Activated T-cell treated with anti-CD3 and anti-CD28 coated beads, Interleukin-2, amount 50 U/mL, for 1 hour (primary cell): Measurements from ENCODE around the gene ASCC2.
"Not testable (repeated sequence)": the region's sequence is repeated elsewhere in the genome, so short reads cannot be mapped to it uniquely, and the experiment has no call there.

Source experiments
- DNase-seq: peaks from one replicate; pipeline ENCODE4 v3.0.0-alpha.2; 2020

ASCC2 gene

DNA sequence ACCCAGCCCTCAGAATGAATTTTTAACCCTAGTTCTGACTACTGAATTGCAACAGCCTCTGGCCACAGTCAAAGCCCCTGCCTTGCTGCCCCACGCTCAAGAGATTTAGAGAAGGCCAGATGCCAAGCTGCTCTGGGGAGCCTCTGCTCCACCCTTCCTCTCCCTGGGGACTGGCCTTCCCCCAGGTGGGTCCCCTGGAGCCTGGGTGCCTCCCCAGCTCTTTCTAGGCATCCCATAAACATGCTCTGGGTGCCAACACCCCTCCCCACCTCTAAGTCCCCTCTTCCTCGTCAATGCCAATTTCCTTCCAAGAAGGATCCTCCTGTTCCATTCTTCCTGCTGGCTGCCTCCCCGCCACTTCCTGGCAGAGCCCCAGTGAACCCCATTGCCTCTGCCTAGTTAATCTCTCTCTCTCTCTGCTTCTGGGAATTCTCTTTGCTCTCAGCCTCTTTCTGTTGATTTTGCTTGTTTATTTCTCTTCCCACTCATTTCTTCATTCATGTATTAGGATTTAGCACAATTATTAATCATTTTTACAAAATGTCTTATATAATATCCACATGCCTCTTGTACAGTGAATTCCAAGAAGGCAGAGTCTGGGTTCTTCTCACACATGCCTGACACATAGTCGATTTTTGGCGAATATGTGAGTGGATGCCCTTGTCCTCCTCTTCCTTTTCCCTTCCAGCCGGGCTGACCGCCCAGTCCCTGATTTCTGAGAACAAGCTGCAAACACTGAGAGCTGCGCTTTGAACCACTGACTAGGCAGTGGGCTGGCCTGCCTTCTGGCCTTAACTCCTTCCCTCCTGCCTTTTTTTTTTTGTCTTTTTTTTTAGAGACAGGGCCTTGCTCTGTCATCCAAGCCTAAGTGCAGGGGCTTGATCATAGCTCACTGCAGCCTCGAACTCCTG lies 53.4 kb downstream of the ASCC2 start:
- DNase-seq: no peak

DNA sequence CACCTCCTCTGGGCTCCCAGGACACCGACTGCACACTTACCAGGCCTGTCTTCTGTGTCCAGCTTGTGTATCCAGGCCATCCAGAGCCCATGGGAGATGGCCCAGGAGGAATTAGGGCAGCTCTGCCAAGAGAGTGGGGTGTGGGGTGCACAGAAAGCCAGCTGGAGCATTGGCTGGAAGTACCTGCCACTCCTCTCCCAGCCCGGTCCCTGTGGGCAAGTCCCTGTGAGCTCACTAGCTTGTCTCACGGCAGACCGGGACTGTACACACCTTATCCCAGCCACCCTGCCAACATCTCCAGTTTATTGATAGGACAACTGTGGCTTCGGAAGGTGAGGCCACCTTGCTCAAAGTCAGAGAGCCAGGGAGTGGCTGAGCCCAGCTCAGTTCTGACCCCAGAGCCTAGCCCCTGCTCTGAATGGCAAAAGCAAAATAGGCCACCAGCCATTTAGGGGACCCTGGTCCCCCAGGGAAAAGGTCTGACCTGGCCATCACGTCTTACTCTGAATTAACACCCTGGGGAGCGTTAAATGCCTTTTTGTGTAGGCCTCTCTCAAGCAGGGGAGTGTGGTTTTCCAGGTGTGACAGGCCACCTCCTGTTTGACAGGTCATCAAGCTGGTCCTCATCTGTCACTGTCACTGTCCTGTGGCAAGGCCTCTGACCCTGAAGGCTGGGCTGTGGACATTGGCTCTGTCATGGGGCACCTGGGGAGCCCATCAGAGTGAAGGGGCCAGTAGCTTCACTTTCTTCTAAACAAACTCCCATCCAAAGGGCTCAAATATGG lies 55.8 kb downstream of the ASCC2 start:
- DNase-seq: no peak

DNA sequence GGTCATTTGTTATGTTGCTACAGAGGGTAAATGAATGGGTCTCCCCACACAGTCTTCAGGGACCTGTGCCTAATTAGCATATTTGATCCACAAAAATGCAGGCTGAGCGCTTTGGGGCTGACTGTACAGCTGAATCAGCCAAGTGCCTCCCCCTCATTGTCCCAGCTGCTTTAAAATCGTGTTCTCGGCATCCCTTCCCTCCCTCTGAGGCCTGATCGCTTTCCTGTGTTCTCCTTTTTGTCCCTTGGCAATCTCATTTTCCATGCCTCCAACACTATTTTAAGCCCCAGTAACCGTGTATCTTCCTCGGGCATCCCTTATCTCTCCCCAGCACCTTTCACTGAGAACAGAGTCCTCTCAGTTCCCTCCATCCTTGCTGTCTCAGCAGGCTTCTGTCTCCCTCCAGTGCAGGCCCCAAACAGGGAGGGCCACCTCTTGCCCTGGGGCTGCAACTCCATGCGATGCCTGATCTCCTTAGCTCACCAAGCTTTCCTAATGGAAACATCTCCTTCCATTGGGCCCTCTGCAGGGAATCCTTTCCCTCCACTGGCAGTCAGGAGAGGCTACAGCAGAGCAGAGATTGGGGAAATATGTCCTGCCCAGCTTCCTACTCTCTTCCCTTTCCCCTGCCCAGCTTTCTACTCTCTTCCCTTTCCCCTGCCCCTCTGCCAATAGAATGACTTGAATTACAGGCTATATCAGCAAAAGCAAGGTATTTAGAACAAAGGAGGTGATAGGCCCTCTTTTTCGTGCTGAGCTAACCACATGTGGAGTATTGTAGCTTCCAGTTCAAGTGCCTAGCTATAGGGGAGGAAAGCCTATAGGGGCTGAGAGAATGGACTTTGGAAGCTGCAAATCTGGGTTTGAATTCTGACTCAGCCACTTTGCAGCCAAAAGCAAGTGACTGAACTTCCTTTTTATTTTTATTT lies 57.1 kb downstream of the ASCC2 start:
- DNase-seq: no peak

DNA sequence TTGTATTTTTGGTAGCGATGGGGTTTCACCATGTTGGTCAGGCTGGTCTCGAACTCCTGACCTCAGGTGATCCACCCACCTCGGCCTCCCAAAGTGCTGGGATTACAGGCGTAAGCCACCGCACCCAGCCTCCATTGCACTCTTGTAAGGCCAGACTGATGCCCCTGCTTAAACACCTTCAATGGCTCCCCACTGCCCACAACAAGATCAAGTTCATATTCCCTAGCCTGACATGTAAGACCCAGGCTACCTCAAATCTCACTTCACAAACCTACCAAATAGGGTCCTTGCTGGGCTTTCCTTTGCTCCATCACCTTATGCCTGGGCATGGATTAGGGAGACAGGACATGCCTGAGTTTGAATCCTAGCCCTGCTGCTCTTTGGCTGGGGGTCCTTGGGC lies 57.9 kb downstream of the ASCC2 start:
- DNase-seq: no peak

DNA sequence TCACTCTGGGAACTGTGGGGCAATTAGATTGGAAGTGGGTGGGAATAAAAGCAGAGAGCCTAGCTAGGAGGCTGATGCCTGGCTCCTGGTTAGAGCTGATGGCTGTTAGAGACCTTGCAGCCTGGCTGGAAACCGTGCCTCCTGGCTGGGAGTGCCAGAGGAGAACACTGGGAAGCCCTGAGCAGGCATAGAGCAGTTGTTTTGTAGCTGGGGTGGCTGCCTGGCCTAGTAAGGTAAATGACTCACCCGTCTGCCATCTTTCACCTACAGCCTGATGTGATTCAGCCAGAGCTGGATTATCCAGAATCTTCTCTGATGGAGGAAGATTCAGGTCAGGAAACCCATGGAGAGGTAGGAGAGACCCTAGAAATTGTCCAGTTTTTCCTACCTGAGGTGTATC lies 64.8 kb downstream of the ASCC2 start:
- no peak for DNase-seq

DNA sequence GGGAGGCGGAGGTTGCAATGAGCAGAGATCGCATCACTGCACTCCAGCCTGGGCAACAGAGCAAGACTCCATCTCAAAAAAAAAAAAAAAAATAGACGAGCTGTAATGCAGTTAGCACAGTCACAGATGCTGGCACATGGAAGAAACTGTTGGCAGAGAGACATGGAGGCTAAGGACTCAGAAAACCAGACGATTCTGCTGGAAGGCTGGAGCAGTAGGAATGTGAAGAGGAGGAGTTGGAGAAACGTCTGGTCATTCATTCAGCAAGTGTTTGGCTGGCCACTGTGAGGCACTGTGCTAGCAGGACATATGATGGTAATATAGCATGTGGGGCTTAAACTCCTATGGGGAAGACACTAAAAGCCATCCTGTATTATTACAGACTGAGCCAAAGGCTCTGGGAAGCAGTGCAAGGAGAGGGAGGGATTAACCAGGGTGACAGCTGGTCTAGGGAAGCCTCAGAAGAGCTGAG lies 65.9 kb downstream of the ASCC2 start:
- DNase-seq: no peak

DNA sequence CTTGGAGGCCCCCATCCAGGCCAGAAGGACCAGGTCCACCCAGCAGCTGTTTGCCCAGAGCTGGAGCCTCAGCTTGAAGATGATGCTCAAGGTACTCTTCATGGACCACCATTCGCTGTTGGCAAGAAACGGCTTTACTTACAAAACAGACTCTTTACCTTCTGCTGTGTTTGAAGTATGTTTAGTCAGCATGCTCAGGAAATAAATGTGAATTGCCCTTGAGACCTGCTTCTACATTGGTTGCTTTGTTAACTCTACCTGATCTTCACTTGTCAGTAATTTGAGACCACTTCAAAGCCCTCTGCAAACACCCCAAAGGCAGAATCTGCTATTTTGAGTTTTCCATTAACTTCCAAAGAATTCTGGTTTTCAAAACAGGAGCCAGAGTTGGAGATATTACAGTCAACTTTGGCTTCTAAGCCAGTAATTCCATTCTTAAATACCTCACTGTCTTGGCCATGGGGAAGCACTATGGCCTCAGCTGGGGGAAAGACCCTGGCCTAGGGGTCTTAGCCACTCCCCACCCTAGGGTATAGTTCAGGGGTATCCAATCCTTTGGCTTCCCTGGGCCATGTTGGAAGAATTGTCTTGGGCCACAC lies 68.3 kb downstream of the ASCC2 start:
- DNase-seq: no peak

DNA sequence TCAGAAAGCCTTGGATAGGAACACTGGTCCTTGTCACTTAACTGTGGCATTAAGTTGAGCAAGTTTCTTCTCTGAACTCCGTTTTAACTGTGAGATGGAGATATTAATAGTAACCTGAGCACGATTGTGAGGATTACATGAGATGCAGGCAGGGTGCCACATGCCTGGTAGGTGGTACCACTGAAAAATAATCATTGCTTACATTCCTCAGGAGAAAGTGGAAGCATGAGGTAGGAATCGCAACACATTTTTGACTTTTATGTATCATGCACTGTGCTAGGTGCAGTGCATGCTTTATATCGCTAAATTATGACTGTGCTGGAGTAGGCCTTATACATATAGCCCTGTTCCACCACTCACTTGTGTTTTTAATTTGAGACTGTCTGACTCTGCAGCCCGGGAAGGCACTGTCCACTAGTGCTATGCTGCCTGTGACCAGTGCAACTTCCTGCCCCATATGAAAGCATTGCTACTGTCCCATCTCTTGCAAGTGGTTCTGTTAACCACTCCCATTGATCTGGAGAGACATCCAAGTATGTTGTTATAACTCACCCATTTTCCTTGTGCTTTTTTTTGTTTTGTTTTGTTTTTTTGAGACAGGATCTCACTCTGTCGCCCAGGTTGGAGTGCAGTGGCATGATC lies 69.9 kb downstream of the ASCC2 start:
- DNase-seq: no peak

DNA sequence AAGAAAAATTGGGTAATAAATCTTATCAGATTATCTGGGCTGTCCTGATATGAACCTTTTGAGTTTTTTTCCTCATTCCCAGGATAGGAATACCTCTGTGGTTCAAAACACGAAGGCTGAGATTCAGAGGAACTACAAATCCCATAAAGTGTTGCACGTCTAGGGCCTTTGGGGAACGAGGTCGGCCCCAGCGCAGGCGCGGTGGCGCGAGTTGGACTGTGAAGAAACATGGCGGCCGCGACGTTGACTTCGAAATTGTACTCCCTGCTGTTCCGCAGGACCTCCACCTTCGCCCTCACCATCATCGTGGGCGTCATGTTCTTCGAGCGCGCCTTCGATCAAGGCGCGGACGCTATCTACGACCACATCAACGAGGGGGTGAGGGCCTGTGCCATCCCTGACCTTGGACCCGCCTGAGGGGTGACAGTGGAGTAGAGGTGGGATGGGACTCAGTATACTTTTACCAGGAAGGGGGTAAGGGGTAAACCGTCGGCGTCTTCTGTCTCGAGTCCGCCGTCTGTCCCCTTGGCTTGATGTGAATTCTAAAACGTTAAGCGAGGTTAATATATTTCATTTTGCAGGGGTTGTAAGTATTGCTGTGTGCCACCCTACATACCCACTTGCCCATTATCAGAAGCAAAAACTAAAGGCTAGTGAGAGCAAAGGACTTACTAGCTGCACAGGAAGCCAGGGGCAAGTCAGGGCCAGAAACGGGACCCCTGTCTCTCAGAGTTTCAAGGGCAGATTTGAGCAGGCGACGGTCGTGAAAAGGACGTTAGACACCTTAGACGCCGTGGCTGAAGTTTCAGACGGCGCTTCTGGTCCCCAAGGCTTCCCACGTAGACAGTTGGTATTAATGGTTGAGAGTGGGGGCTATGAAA lies 70.7 kb downstream of the ASCC2 start, which contains the start of gene UQCR10:
TSS of gene UQCR10 (plus strand) at position 199 of the 881 bp plus-strand sequence. CDS start at position 229, 30 bp downstream.
- peak; percentile 90 for DNase-seq

DNA sequence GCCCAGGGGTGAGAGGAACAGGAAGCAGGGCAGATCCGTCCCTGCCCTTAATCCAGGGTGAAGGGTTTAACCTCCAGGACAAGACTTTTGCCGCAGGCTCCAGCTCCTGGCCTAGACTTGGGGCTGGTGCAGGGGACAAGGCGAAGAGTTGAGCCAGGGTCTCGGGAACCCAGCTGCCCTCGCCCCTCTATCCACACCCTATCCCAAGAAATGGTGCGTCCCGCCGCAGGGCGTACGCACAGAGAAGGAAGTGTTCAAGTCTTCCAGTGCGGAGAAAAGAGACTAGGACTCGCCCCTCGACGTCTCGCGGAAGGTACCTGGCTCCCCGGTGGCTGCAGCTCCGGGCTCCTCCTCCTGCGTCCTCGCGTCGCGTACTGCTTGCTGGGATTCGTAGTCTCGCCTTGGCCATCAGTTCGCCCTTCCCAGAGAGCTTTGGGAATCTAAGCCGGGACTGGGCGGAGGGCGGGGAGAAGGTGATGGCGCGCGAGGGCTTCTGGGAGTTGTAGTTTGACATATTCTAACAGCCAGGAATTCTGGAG lies 71.4 kb downstream of the ASCC2 start, which contains the start of gene ZMAT5:
TSS of gene ZMAT5 (minus strand) at position 376 of the 539 bp plus-strand sequence. CDS start 18,463 bp downstream, outside the sequence.
- peak; percentile 86 for DNase-seq

DNA sequence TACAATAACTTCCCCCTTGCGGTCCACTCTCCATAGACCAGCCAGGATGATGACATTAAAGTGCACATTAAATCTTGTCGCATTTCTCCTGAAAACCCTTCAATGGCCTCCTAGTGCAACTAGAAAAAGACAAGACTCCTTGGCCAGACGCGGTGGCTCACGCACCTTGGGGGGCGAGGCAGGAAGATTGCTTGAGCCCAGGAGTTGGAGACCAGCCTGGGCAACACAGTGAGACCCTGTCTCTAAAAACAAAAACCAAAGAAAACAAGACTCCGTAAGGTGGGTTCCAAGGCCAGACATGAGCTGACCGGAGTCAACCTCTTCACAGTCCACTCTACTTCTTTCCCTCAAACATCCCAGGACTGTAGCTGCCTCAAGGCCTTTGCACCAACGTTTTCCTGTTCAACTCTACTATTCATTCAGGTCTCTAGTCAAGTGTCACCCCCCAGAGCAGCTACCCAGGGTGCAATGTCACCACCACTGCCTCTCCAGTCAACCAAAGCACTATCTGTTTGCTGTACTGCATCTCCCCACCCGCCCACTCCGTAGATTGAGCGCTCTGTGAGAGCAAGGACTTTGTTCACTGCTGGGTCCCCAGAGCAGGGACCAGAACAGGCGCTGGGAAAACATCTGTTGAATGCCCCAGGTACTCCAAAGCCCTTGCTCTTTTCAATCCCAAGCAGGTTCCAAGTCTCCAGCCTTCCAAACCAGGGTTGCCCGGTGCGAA lies 72.0 kb downstream of the ASCC2 start:
- DNase-seq: no peak

DNA sequence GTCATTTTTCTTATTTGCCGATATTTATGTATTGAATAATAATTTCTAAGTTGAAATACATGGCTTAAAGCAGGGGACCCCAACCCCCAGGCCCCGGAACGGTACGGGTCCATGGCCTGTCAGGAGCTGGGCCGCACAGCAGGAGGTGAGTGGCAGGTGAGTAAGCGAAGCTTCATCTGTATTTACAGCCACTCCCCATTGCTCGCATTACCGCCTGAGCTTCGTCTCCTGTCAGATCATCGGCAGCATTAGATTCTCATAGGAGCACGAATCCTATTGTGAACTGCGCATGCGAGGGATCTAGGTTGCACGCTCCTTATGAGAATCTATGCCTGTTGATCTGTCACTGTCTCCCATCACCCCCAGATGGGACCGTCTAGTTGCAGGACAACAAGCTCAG lies 75.8 kb downstream of the ASCC2 start:
- DNase-seq: no peak

DNA sequence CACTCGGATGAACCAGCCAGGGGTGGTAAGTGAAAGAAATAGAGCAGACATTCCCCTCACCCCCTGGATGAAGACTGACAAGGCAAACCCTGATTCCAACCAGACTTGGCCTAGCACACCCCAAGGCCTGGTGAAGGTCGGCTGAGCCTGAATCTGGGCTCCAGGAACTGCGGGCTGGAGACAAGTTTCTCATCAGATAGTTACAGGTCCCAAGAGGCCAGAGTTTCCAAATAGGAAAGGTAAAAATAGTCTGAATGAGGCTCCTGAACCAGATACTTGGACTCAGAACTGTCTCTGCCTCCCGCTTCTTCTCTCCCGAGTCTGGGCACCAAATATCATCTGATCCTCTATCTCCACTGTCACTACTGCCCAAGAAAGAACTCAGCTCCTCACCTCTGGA lies 79.1 kb downstream of the ASCC2 start:
- no peak for DNase-seq

DNA sequence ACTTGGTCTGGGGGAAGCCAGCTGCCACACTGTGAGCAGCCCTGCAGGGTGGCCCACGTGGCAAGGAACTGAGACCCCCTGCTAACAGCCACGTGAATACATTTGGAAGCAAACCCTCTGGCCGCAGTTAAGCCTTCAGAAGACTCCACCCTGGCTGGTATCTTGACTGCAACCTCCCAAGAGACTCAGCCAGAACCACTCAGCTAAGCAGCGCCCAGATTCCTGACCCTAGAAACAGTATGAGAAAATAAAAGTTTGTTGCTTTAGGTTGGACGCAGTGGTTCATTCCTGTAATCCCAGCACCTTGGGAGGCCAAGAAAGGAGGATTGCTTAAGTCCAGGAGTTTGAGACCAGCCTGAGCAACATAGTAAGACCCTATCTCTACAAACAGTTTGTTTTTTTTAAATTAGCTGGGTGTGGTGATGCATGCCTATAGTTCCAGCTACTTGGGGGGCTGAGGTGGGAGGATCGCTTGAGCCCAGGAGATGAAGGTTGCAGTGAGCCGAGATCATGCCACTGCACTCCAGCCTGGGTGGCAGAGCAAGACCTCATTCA lies 79.9 kb downstream of the ASCC2 start:
- no peak for DNase-seq

DNA sequence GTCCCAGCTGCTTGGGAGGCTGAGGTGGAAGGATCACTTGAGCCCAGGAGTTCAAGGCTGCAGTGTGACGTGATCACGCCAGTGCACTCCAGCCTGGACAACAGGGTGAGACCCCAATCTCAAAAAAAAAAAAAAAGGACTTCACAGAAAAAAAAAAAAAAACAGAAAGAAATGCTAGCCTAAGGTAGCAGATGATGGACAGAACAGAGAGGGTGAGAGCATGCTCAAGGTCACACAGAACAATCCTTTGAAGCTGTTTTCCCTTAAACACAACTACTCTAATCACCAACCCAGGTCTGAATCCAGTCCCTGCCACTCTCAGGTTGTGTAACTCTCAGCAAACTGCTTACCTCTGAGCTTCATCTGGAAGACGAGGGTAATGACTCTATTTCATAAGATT lies 81.0 kb downstream of the ASCC2 start:
- DNase-seq: no peak

DNA sequence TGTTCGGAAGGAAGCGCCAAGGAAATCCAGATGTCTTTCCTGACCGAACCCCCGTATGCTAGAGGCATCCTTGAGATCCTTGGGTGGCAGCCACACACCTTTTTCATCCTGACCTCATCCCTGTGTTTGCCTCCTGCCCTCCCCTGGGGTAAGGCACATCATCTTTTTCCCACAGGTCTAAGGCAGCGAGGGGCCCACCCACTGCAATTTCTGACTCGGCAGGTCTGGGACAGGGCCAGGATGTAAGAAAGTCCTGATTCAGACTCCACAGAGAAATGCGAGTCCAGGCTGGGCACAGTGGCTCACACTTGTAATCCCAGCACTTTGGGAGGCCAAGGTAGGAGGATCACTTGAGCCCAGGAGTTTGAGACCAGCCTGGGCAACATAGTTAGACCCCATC lies 81.7 kb downstream of the ASCC2 start:
- DNase-seq: no peak

DNA sequence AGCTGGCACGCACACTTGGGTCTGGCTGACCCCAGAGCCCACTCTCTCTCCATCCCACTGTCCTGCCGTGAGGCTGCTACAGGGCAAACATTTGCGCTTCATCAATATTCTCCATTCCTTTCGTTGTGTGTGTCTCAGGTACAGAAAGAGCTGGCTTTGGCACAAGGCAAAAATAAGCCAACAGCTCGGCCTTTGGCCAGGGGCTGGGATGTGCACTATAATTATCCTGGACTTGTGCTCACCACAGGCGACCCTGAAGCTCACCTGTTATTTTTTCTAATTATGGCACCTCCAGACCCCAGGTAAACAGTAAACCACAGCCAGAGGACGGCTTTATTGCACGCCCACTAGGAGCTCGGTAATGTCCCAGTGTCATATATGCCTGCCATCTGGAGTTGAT lies 82.2 kb downstream of the ASCC2 start:
- DNase-seq: no peak

DNA sequence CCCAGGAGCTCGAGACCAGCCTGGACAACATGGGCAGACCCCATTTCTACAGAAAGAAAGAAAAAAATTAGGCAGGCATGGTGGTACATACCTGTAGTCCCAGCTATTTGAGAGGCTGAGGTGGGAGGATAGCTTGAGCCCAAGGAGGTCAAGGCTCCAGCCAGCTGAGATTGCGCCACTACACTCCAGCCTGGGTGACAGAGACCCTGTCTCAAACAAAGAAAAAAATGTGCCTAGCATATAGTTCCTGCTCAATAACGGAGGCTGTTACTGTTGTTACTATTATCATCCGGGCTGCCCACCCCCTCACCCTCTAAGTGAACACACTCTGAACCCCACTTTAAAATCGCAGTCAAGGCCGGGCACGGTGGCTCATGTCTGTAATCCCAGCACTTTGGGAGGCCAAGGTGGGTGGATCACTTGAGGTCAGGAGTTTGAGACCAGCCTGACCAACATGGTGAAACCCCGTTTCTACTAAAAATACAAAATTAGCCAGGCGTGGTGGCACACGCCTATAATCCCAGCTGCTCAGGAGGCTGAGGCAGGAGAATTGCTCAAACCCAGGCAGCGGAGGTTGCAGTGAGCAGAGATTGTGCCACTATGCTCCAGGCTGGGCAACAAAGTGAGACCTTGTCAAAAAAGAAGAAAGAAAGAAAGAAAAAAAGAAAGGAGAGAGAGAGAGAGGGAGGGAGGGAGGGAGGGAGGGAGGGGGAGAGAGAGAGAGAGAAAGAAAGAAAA lies 83.2 kb downstream of the ASCC2 start:
- not testable (repeated sequence) for DNase-seq
